GM12878 (cell line): ENCODE data around the gene TMEM175. TPM values are rescaled to one million over a fixed set of nuclear protein-coding genes. Genes with fewer than 3 reads are reported as not detected.

Source experiments
- ATAC-seq: fragments of 200-7000 bp; cut with Tn5 transposase; 3 replicates; pipeline ENCODE4 v1.9.1; 2020; ENCODE audit warnings: mild to moderate bottlenecking, moderate library complexity
- BruUV-seq: library from RNA; stranded (reverse); fragments of 400-500 nt; replicated peaks from 2 replicates; lab custom pipeline; 2021; lab: Mats Ljungman, UMichigan
- CTCF ChIA-PET: fragments of 300-600 bp; sonication (Branson Sonifier 250); formaldehyde crosslinking; extraction: SDS; loops from one replicate; lab custom pipeline; 2021; ENCODE audit warnings: inconsistent platforms; lab: Yijun Ruan, JAX
- POLR2A ChIA-PET: fragments of 350-600 bp; formaldehyde crosslinking; extraction: SDS; loops from one replicate; lab custom pipeline; 2021; ENCODE audit warnings: inconsistent platforms; lab: Charles Lee
- RAD21 ChIA-PET: fragments of 300-600 bp; sonication (Branson Sonifier 250); formaldehyde crosslinking; loops from one replicate; lab custom pipeline; 2023; ENCODE audit warnings: antibody characterized with exemption; ENCODE audit not compliant: unreplicated experiment; lab: Charles Lee
- SMC1A ChIA-PET: fragments of 300-600 bp; sonication (Branson Sonifier 250); formaldehyde crosslinking; loops from one replicate; lab custom pipeline; 2023; ENCODE audit not compliant: unreplicated experiment, uncharacterized antibody; lab: Charles Lee
- DNase-seq: peaks from one replicate; pipeline ENCODE4 v3.0.0-alpha.2; 2011; ENCODE audit warnings: low read depth, low spot score
- FAIRE-seq: peaks from 3 replicates; lab custom pipeline; 2011; peaks lifted over from hg19 to GRCh38; lab: Jason Lieb, UNC
- H2AFZ ChIP-seq: 2 replicates; pipeline ENCODE4 v1.6.0; 2011; ENCODE audit warnings: low read depth, low read length, control low read depth; ENCODE audit not compliant: control insufficient read depth
- H3K27ac ChIP-seq: 2 replicates; pipeline ENCODE4 v1.5.1; 2011; ENCODE audit warnings: control low read depth; ENCODE audit not compliant: control insufficient read depth, insufficient read depth
- H3K27me3 ChIP-seq, 2 experiments: replicated peaks in 1 of 2; 2 replicates each; pipeline versions ENCODE4 v1.6.0 to v1.6.1; 2011; ENCODE audit warnings: low read length in 1 of 2; ENCODE audit not compliant: control insufficient read depth in 2 of 2, insufficient read depth in 2 of 2
- H3K36me3 ChIP-seq, 2 experiments: 2 replicates each; pipeline ENCODE4 v1.5.1; 2011; ENCODE audit warnings: low read length in 1 of 2; ENCODE audit not compliant: control insufficient read depth in 2 of 2, insufficient read depth in 2 of 2
- H3K4me1 ChIP-seq: 2 replicates; pipeline ENCODE4 v1.6.1; 2011; ENCODE audit warnings: mild to moderate bottlenecking, low read length, moderate library complexity, mixed read lengths; ENCODE audit not compliant: control insufficient read depth, insufficient read depth
- H3K4me2 ChIP-seq: 2 replicates; pipeline ENCODE4 v1.6.0; 2011; ENCODE audit warnings: control low read depth; ENCODE audit not compliant: control insufficient read depth, insufficient read depth
- H3K4me3 ChIP-seq: fragments of 200-600 bp; sonication (generic); 2 replicates; pipeline ENCODE4 v1.5.1; 2016
- H3K79me2 ChIP-seq: 2 replicates; pipeline ENCODE4 v1.6.0; 2011; ENCODE audit warnings: low read length; ENCODE audit not compliant: control insufficient read depth, insufficient read depth
- H3K9ac ChIP-seq: 2 replicates; pipeline ENCODE4 v1.8.0; 2011; ENCODE audit warnings: low read length, control low read depth, mixed read lengths; ENCODE audit not compliant: control insufficient read depth, insufficient read depth
- H3K9me3 ChIP-seq: replicated peaks from 3 replicates; pipeline ENCODE4 v1.5.1; 2011; ENCODE audit warnings: mild to moderate bottlenecking, low read length; ENCODE audit not compliant: control insufficient read depth, insufficient read depth
- H4K20me1 ChIP-seq: 2 replicates; pipeline ENCODE4 v1.6.0; 2011; ENCODE audit not compliant: control insufficient read depth, insufficient read depth
- CEBPB ChIP-seq, 2 experiments: fragments of 150-350 bp in 1 of 2; IDR thresholded peaks; 2 replicates each; pipeline ENCODE4 v1.6.1; 2012 to 2014; ENCODE audit warnings: low read depth in 2 of 2, low read length in 2 of 2, borderline replicate concordance in 1 of 2, inconsistent platforms in 1 of 2
- MEF2A ChIP-seq: IDR thresholded peaks from 2 replicates; pipeline ENCODE4 v1.6.1; 2011; ENCODE audit warnings: low read depth, mild to moderate bottlenecking, low read length, moderate library complexity; ENCODE audit not compliant: insufficient read depth
- NR2C1 ChIP-seq: fragments of 450-650 bp; IDR thresholded peaks from 2 replicates; pipeline ENCODE4 v1.6.1; 2017; ENCODE audit warnings: antibody characterized with exemption, mild to moderate bottlenecking, moderate library complexity
- POLR2A ChIP-seq: IDR thresholded peaks from 2 replicates; pipeline ENCODE4 v1.6.1; 2011; ENCODE audit warnings: low read depth, mild to moderate bottlenecking, low read length
- RAD21 ChIP-seq: IDR thresholded peaks from 2 replicates; pipeline ENCODE4 v1.6.1; 2011; ENCODE audit warnings: mild to moderate bottlenecking, low read depth, low read length, moderate library complexity; ENCODE audit not compliant: insufficient read depth
- WGBS: methylation state at CpG from one replicate; pipeline ENCODE4 v1.1.6; 2016; ENCODE audit warnings: low lambda C conversion rate; ENCODE audit not compliant: insufficient replicate concordance, insufficient coverage; ENCODE audit errors: missing lambda C conversion rate; 5-methylcytosine and 5-hydroxymethylcytosine counted together
- in situ Hi-C: fragments of 300-500 bp; cut with MboI; formaldehyde crosslinking; loops from 9 replicates; pipeline ENCODE4 v1.14.3; 2018; ENCODE audit warnings: mixed read lengths
- intact Hi-C: fragments of 100-400 bp; cut with micrococcal nuclease; formaldehyde crosslinking; loops from one replicate; pipeline ENCODE4 v1.14.2; 2022; ENCODE audit not compliant: unreplicated experiment
- polyA plus RNA-seq, 11 experiments: library from polyadenylated mRNA; depleted of rRNA in 4 of 11; unstranded in 6 of 11; stranded (reverse) in 5 of 11; fragments of >200 nt; fragmentation: Nextera tagmentation in 4 of 11; fragmentation: Illumina TruSeq in 1 of 11; extraction: Ambion mirVana in 4 of 11; extraction: Trizol in 1 of 11; gene quantifications; 1 replicate in 1 of 11; 2 replicates in 10 of 11; pipeline versions ENCODE4 v1.2.1 to v1.2.3, GENCODE V29; 2011 to 2016; ENCODE audit warnings: inconsistent platforms in 2 of 11, missing spikeins in 2 of 11, low read depth in 1 of 11
- total RNA-seq, 4 experiments: library from RNA; depleted of rRNA in 3 of 4; stranded (reverse); fragments of >200 nt in 3 of 4; fragmentation: Illumina TruSeq in 1 of 4; extraction: Trizol in 1 of 4; gene quantifications; 2 replicates each; pipeline versions ENCODE4 v1.2.1 to v1.2.3, GENCODE V29; 2013 to 2021
- TF ChIP-seq, protein P1 (sequence below): IDR thresholded peaks from 2 replicates; pipeline ENCODE4 v1.6.1; 2011; ENCODE audit warnings: mild to moderate bottlenecking, low read depth, low read length, moderate library complexity; ENCODE audit not compliant: insufficient replicate concordance
- TF ChIP-seq, protein P2 (sequence below): IDR thresholded peaks from 2 replicates; pipeline ENCODE4 v1.6.1; 2011; ENCODE audit warnings: low read depth, low read length, improper control_type of control experiment, borderline replicate concordance

Gene TMEM175
- total and polyA plus RNA-seq, 10 of the 15 experiments (the other 5 are each of a cell fraction or from before 2014, with no cell fraction given), result 0.11 to 39.5 (median 22.3) TPM

DNA sequence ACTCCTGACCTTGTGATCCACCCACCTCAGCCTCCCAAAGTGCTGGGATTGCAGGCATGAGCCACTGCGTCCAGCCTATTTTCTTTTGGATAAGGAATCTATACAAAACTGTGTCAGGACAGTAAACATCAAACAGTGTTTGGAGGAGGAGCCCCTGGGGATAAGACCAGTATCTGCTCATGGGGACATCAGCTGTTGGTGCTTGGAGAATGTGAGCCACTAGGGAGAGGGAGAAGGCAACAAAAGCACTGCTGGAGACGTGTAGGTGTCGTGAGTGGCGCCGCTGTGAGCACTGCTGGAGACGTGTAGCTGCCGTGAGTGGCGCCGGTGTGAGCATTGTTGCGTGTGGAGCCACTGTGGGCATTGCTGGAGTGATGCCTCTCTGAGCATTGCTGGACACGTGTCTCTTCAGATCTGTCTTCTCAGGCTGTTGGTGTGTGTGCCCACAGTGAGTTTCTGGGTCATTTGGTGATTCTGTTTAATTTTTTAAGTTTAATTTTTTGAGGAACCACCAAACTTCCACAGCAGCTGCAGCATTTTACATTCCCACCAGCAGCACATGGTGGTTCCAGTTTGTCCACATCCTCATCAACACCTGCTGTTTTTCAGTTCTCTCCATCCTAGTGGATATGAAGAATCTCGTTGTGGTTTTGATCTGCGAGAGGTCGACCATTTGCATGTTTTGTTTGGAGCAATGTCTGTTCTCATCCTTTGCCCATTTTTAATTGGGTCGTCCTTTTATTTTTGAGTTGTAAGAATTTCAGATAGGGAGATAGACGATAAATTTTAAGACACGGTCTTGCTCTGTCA is 22.2 kb downstream of the TMEM175 start (continued):
- no peak for TF ChIP-seq MEF2A
- no peak for TF ChIP-seq NR2C1
- no peak for TF ChIP-seq RAD21
- TF ChIP-seq CEBPB (IDR thresholded peaks at IDR 0.05; ENCODE audit: borderline replicate concordance in 1 of 2, low read depth in 2 of 2, low read length in 2 of 2), result no peak
- TF ChIP-seq, protein P1, sequence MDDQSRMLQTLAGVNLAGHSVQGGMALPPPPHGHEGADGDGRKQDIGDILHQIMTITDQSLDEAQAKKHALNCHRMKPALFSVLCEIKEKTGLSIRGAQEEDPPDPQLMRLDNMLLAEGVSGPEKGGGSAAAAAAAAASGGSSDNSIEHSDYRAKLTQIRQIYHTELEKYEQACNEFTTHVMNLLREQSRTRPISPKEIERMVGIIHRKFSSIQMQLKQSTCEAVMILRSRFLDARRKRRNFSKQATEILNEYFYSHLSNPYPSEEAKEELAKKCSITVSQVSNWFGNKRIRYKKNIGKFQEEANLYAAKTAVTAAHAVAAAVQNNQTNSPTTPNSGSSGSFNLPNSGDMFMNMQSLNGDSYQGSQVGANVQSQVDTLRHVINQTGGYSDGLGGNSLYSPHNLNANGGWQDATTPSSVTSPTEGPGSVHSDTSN, result no peak

DNA sequence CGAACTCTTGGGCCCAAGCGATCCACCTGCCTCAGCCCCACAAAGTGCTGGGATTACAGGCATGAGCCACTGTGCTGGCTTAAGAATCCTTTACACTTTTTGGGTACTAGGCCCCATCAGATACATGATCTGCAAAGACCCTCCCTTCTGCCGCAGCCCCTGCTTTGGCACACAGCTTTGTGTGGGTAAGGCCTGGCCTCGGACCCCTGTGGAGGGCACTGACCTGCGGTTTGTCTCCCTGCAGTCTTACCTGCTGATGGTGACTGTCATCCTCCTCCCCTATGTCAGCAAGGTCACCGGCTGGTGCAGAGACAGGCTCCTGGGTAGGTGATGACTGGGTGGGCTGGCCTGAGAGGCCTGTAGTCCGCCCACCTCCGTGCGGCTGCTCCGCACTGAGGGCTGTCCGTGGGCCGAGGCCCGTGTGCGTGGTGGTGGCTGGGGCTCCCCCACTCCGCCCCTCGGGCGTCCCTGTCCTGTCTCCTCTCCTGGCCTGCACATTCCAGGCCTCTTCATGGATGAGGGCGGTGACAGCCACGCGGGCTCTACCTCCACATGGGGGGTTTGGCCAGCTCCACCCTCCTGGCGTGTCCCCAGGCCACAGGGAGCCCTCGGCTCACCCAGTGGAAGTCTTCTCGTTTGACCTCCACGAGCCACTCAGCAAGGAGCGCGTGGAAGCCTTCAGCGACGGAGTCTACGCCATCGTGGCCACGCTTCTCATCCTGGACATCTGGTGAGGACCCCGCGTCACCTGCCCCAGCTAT is 23.1 kb downstream of the TMEM175 start:
- no peak for ATAC-seq
- Histone ChIP-seq H3K4me1 (no peaks in the 10 kb centered on the region), H4K20me1 (no peaks in the 10 kb centered on the region), H3K36me3 (no peaks in the 10 kb centered on the region; a peak in 1 of 4 replicates), H3K79me2 (no peaks in the 10 kb centered on the region), H2AFZ (no peak overlapping the region), H3K4me3 (no peak overlapping the region), H3K9ac (no peak overlapping the region), H3K9me3 (no peaks in the 10 kb centered on the region), H3K4me2 (no peak overlapping the region), H3K27ac (no peak overlapping the region), H3K27me3 (no peaks in the 10 kb centered on the region)
- no peak for FAIRE-seq
- ChIA-PET POLR2A (no interaction called here), SMC1A (no interaction called here), CTCF (no interaction called here), RAD21 (no interaction called here)
- in situ Hi-C loops, result no loop called here
- intact Hi-C loops, result no loop called here
- TF ChIP-seq, protein P2, sequence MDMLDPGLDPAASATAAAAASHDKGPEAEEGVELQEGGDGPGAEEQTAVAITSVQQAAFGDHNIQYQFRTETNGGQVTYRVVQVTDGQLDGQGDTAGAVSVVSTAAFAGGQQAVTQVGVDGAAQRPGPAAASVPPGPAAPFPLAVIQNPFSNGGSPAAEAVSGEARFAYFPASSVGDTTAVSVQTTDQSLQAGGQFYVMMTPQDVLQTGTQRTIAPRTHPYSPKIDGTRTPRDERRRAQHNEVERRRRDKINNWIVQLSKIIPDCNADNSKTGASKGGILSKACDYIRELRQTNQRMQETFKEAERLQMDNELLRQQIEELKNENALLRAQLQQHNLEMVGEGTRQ, result no peak
- 0 out of 2 replicates have a peak, but pooled peaks have one; percentile 22 for TF ChIP-seq POLR2A
- BruUV-seq, result no TSS peak
- 92% methylated on average over 33 of the region's 33 CpGs for WGBS
- no peak for DNase-seq
